Tongue (tissue), 2 donors: Measurements from ENCODE around the gene AP1G2. TPM values are rescaled to one million over a fixed set of nuclear protein-coding genes. Genes with fewer than 3 reads are reported as not detected.
"Not testable (repeated sequence)": the region's sequence is repeated elsewhere in the genome, so short reads cannot be mapped to it uniquely, and the experiment has no call there.

Experiments used
- DNase-seq: peaks from one replicate; pipeline ENCODE4 v3.0.0-alpha.2; 2015
- total RNA-seq: library from RNA; depleted of rRNA; stranded (reverse); fragments of >200 nt; gene quantifications from one replicate; pipeline ENCODE4 v1.2.3, GENCODE V29; 2014

Gene AP1G2
- total RNA-seq, 1 donor from 2014 or later: 34.3 TPM

- DNase-seq: peak; percentile 68
These were observed 28.1 kb downstream of the AP1G2 start for GRCh38 chr14:23539248-23540140.

- DNase-seq: no peak
These were observed 28.8 kb downstream of the AP1G2 start for GRCh38 chr14:23538785-23539184.

GRCh38 chr14:23538050-23538718 lies 29.4 kb downstream of the AP1G2 start:
- DNase-seq: no peak

- no peak for DNase-seq
These were observed 30.1 kb downstream of the AP1G2 start for GRCh38 chr14:23537351-23538049.

GRCh38 chr14:23536906-23537305 lies 30.7 kb downstream of the AP1G2 start:
- not testable (repeated sequence) for DNase-seq

GRCh38 chr14:23536494-23536893 lies 31.1 kb downstream of the AP1G2 start:
- DNase-seq: no peak

- no peak for DNase-seq
These were observed 31.6 kb downstream of the AP1G2 start for GRCh38 chr14:23535943-23536342.

GRCh38 chr14:23533652-23534435 lies 33.7 kb downstream of the AP1G2 start:
- DNase-seq: no peak

- DNase-seq: no peak
These were observed 34.9 kb downstream of the AP1G2 start for GRCh38 chr14:23532658-23533057.

GRCh38 chr14:23531391-23531790 lies 36.2 kb downstream of the AP1G2 start:
- DNase-seq: no peak

GRCh38 chr14:23530375-23531055 lies 37.1 kb downstream of the AP1G2 start:
- DNase-seq: no peak

GRCh38 chr14:23529016-23529415 lies 38.6 kb downstream of the AP1G2 start:
- no peak for DNase-seq

GRCh38 chr14:23528555-23528954 lies 39.0 kb downstream of the AP1G2 start:
- DNase-seq: no peak

GRCh38 chr14:23525611-23526010 lies 42.0 kb downstream of the AP1G2 start:
- peak; percentile 25 for DNase-seq

GRCh38 chr14:23524954-23525353 lies 42.6 kb downstream of the AP1G2 start:
- DNase-seq: no peak

- no peak for DNase-seq
These were observed 44.2 kb downstream of the AP1G2 start for GRCh38 chr14:23523229-23524016.

GRCh38 chr14:23522643-23523198 lies 44.9 kb downstream of the AP1G2 start:
- DNase-seq: no peak

- DNase-seq: no peak
These were observed 45.6 kb downstream of the AP1G2 start for GRCh38 chr14:23521785-23522640.

- DNase-seq: no peak
These were observed 46.6 kb downstream of the AP1G2 start for GRCh38 chr14:23520899-23521533.
